Fibroblast of skin of scalp (primary cell): ENCODE data around the gene BLM.

Source experiments
- DNase-seq: peaks from one replicate; pipeline ENCODE4 v3.0.0-alpha.2; 2013

Gene BLM

GRCh38 chr15:90790561-90790960, 73.4 kb downstream of the BLM start:
- DNase-seq: no peak

GRCh38 chr15:90794538-90794937, 77.4 kb downstream of the BLM start:
- no peak for DNase-seq

GRCh38 chr15:90799639-90800170, 82.6 kb downstream of the BLM start:
- no peak for DNase-seq

GRCh38 chr15:90801803-90802202, 84.7 kb downstream of the BLM start:
- no peak for DNase-seq

GRCh38 chr15:90807074-90807785, 90.1 kb downstream of the BLM start:
- DNase-seq: no peak

GRCh38 chr15:90807786-90808086, 90.6 kb downstream of the BLM start:
- no peak for DNase-seq

- no peak for DNase-seq
These were observed 91.5 kb downstream of the BLM start for GRCh38 chr15:90808517-90809235.

- no peak for DNase-seq
These were observed 92.4 kb downstream of the BLM start for GRCh38 chr15:90809536-90809935.

- DNase-seq: no peak
These were observed 93.2 kb downstream of the BLM start for GRCh38 chr15:90810354-90810753.

GRCh38 chr15:90812171-90812957, 95.2 kb downstream of the BLM start:
- DNase-seq: no peak

GRCh38 chr15:90812958-90813265, 95.8 kb downstream of the BLM start:
- no peak for DNase-seq

GRCh38 chr15:90813796-90814190, 96.6 kb downstream of the BLM start:
- DNase-seq: no peak

- DNase-seq: no peak
These were observed 97.2 kb downstream of the BLM start for GRCh38 chr15:90814191-90814821.

GRCh38 chr15:90816401-90817116, 99.4 kb downstream of the BLM start:
- no peak for DNase-seq

GRCh38 chr15:90817117-90818057, 100.2 kb downstream of the BLM start:
- DNase-seq: no peak

GRCh38 chr15:90818251-90819210, 101.4 kb downstream of the BLM start:
- no peak for DNase-seq

GRCh38 chr15:90819390-90819789, 102.2 kb downstream of the BLM start:
- DNase-seq: no peak

- DNase-seq: no peak
These were observed 102.7 kb downstream of the BLM start for GRCh38 chr15:90819850-90820249.

GRCh38 chr15:90820481-90820880, 103.3 kb downstream of the BLM start:
- no peak for DNase-seq
